ENCODE results near the gene RETREG2.
A peak's percentile ranks its signal among the peaks of the same experiment; 100 is the strongest.

Gene RETREG2

DNA sequence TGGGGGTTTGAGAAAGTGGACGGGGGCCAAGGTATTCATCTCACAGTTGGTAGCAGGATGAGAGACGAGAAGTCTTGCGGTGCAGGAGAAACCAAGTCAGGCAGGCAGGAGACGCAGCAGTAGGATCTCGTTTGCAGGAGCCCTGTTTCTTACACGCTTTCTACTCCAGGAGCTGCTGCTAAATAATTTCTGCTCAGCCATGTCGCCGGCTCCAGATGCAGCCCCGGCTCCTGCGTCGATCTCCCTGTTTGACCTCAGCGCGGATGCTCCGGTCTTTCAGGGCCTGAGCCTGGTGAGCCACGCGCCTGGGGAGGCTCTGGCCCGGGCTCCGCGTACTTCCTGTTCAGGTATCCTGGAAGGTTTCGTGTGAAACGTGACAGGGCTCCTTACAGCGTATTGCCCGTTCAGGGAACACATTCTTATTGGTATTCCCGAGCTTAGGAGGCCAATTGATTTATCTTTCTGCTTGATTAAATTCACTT, 52.0 kb downstream of the RETREG2 start:
- Histone ChIP-seq H3K9ac (peak overlapping the region; percentile 72), H3K36me3 (ENCODE audit: insufficient read depth) (no peaks in the 10 kb centered on the region), H3K27ac (peak overlapping the region; percentile 85), H3K27me3 (ENCODE audit: insufficient read depth, low read depth) (no peaks in the 10 kb centered on the region), H3K4me2 (peak overlapping the region; percentile 91), H4K20me1 (ENCODE audit: insufficient read depth) (no peaks in the 10 kb centered on the region), H2AFZ (ENCODE audit: low read depth) (peak overlapping the region; percentile 67), H3K79me2 (ENCODE audit: insufficient read depth, low read depth) (peaks cover 36% of the 10 kb centered on the region; the same call in 1 of the 2 replicates), H3K4me3 (IDR thresholded peaks at IDR 0.05; ENCODE audit: insufficient read depth, low read depth, low read length) (no peak overlapping the region), H3K4me1 (ENCODE audit: low read depth, poor library complexity, severe bottlenecking) (peaks cover 21% of the 10 kb centered on the region)
- TF ChIP-seq, protein P1, sequence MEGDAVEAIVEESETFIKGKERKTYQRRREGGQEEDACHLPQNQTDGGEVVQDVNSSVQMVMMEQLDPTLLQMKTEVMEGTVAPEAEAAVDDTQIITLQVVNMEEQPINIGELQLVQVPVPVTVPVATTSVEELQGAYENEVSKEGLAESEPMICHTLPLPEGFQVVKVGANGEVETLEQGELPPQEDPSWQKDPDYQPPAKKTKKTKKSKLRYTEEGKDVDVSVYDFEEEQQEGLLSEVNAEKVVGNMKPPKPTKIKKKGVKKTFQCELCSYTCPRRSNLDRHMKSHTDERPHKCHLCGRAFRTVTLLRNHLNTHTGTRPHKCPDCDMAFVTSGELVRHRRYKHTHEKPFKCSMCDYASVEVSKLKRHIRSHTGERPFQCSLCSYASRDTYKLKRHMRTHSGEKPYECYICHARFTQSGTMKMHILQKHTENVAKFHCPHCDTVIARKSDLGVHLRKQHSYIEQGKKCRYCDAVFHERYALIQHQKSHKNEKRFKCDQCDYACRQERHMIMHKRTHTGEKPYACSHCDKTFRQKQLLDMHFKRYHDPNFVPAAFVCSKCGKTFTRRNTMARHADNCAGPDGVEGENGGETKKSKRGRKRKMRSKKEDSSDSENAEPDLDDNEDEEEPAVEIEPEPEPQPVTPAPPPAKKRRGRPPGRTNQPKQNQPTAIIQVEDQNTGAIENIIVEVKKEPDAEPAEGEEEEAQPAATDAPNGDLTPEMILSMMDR (conservative IDR thresholded peaks at IDR 0.05; ENCODE audit: low read depth, low read length): no peak

GRCh38 chr2:219234331-219234730, 56.3 kb downstream of the RETREG2 start:
- Histone ChIP-seq H3K27ac (no peak overlapping the region), H3K4me3 (IDR thresholded peaks at IDR 0.05; ENCODE audit: insufficient read depth, low read depth, low read length) (no peak overlapping the region), H4K20me1 (ENCODE audit: insufficient read depth) (no peaks in the 10 kb centered on the region), H3K9ac (no peak overlapping the region), H3K79me2 (ENCODE audit: insufficient read depth, low read depth) (peaks cover 21% of the 10 kb centered on the region; the same call in 1 of the 2 replicates), H3K36me3 (ENCODE audit: insufficient read depth) (no peaks in the 10 kb centered on the region), H3K27me3 (ENCODE audit: insufficient read depth, low read depth) (no peaks in the 10 kb centered on the region), H3K4me1 (ENCODE audit: low read depth, poor library complexity, severe bottlenecking) (peaks cover 14% of the 10 kb centered on the region), H3K4me2 (no peak overlapping the region), H2AFZ (ENCODE audit: low read depth) (no peak overlapping the region)
- TF ChIP-seq, protein P1 (conservative IDR thresholded peaks at IDR 0.05; ENCODE audit: low read depth, low read length): no peak
